ENCODE data around the gene COLEC11. TPM values are rescaled to one million over a fixed set of nuclear protein-coding genes. Genes with fewer than 3 reads are reported as not detected.
"Not testable (repeated sequence)": the region's sequence is repeated elsewhere in the genome, so short reads cannot be mapped to it uniquely, and the experiment has no call there.

The COLEC11 gene
- polyA plus RNA-seq, 3 donors from 2014 or later, result not detected

DNA sequence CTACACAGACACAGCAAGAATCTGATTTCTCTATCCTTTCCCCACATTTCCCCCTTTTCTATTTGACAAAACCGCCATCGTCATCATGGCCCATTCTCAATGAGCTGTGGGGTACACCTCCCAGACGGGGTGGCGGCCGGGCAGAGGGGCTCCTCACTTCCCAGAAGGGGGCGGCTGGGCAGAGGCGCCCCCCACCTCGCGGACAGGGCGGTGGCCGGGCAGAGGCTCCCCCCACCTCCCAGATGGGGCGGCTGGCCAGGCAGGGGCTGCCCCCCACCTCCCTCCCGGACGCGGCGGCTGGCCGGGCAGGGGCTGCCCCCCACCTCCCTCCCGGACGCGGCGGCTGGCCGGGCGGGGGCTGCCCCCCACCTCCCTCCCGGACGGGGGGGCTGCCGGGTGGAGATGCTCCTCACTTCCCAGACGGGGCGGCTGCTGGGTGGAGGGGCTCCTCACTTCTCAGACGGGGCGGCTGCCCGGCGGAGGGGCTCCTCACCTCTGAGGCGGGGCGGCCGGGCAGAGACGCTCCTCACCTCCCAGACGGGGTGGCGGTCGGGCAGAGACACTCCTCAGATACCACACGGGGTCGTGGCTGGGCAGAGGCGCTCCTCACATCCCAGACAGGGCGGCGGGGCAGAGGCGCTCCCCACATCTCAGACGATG, 20.8 kb downstream of the COLEC11 start:
- not testable (repeated sequence) for H3K4me1 Mint-ChIP-seq; H3K27ac Mint-ChIP-seq; H3K4me3 Mint-ChIP-seq; H3K27me3 Mint-ChIP-seq (ENCODE audit: low read depth in 3 of 3); DNase-seq
- peaks cover 0 to 12% (median 0%) of the 10 kb centered on the region in 3 donors for H3K36me3 Mint-ChIP-seq
- peaks cover 0 to 11% (median 4%) of the 10 kb centered on the region in 6 donors for H3K9me3 Mint-ChIP-seq

DNA sequence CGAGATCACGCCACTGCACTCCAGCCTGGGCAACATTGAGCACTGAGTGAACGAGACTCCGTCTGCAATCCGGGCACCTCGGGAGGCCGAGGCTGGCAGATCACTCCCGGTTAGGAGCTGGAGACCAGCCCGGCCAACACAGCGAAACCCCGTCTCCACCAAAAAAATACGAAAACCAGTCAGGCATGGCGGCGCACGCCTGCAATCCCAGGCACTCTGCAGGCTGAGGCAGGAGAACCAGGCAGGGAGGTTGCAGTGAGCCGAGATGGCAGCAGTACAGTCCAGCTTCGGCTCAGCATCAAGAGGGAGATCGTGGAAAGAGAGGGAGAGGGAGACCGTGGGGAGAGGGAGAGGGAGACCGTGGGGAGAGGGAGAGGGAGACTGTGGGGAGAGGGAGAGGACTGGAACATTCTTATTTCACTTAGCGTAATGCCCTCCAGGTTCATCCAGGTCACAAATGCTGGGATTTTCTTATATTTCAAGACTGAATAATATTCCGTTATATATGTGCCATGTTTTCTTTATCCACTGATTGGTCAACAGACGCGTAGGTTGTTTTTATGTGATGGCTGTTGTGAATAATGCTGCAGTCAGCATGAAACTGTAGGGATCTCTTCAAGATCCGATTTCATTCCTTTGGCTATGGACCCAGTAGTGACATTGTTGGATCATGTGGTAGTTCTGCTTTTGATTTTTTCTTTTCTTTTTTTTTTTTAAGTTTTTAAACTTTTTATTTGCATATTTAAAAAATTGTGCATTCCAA, 21.7 kb downstream of the COLEC11 start:
- H3K4me3 Mint-ChIP-seq; DNase-seq; H3K27me3 Mint-ChIP-seq (ENCODE audit: low read depth in 3 of 3); H3K27ac Mint-ChIP-seq; H3K4me1 Mint-ChIP-seq: not testable (repeated sequence)
- H3K36me3 Mint-ChIP-seq, result peaks cover 0 to 12% (median 0%) of the 10 kb centered on the region in 3 donors
- H3K9me3 Mint-ChIP-seq, result peaks cover 0 to 11% (median 4%) of the 10 kb centered on the region in 6 donors

DNA sequence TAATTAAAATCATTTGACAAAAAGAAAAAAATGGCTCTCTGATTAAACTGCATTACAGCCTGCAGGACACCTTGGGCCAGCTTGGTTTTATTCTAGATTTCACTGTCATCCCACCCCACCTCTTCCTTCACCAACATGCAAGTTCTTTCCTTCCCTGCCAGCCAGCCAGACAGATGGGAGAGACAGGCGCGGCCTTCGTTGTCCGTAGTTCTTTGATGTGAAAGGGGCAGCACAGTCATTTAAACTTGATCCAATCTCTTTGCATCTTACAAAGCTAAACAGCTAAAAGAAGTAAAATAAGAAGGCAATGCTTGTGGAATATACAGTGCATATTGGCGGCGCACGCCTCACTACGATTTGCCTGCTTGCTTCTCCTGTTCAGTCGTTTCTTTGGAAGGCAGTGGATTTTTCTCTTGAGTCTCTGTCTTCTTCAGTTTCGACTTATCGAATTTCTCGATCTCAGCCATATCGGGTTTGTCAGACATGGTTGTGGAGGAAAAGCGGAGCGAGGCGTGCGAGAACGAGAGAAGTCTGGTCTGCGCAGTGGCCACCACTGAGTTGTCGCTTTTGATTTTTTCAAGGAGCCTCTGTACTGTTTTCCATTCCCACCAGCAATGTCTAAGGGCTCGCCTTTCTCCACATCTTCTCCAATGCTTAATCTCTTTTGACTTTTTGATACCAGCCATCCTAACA, 22.4 kb downstream of the COLEC11 start:
- H3K4me1 Mint-ChIP-seq, result no peaks in the 10 kb centered on the region
- no peaks in the 10 kb centered on the region for H3K27me3 Mint-ChIP-seq (ENCODE audit: low read depth in 3 of 3)
- H3K4me3 Mint-ChIP-seq, result no peak overlapping the region
- peaks cover 0 to 11% (median 4%) of the 10 kb centered on the region in 6 donors for H3K9me3 Mint-ChIP-seq
- peaks cover 0 to 8% (median 0%) of the 10 kb centered on the region in 3 donors for H3K36me3 Mint-ChIP-seq
- no peak overlapping the region for H3K27ac Mint-ChIP-seq
- no peak for DNase-seq

DNA sequence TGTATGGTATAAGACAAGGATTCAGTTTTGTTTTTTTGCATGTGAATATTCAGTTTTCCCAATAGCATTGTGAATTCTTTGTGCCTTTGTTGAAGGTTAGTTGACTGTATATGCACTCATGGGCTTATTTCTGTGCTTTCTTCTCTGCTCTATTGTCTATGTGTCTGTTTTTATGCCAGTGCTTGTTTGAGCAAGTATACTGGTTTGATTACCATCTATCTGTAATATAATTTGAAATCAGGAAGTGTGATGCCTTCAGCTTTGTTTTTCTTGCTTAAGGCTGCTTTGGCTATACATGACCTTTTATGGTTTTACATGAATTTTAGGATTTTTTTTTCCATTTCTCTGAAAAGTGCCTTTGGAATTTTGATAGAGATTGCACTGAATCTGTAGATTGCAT, 23.5 kb downstream of the COLEC11 start:
- no peak overlapping the region for H3K27ac Mint-ChIP-seq
- peaks cover 0 to 7% (median 0%) of the 10 kb centered on the region in 3 donors for H3K36me3 Mint-ChIP-seq
- no peak overlapping the region for H3K4me3 Mint-ChIP-seq
- peaks cover 0 to 11% (median 4%) of the 10 kb centered on the region in 6 donors for H3K9me3 Mint-ChIP-seq
- H3K4me1 Mint-ChIP-seq, result no peaks in the 10 kb centered on the region
- no peak for DNase-seq
- no peaks in the 10 kb centered on the region for H3K27me3 Mint-ChIP-seq (ENCODE audit: low read depth in 3 of 3)

DNA sequence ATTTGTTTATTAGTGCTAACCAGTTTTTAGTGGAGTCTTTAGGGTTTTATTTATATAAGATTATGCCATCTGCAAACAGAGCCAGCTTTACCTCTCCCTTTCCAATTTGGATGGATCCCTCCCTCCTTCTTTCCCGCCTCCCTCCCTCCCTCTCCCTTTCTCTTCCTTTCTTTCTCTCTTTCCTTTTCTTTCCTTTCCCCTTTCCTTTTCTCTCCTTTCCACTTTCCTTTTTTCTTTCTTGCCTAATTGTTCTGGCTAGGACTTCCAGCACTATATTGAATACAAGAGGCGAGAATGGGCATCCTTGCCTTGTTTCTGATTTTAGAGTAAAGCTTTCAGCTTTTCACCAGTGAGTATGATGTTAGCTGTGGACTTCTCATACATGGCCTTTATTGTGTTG, 24.1 kb downstream of the COLEC11 start:
- H3K27ac Mint-ChIP-seq, result no peak overlapping the region
- H3K36me3 Mint-ChIP-seq, result peaks cover 0 to 7% (median 0%) of the 10 kb centered on the region in 3 donors
- no peak for DNase-seq
- no peaks in the 10 kb centered on the region for H3K4me1 Mint-ChIP-seq
- no peaks in the 10 kb centered on the region for H3K27me3 Mint-ChIP-seq (ENCODE audit: low read depth in 3 of 3)
- peaks cover 0 to 11% (median 3%) of the 10 kb centered on the region in 6 donors for H3K9me3 Mint-ChIP-seq
- no peak overlapping the region for H3K4me3 Mint-ChIP-seq

DNA sequence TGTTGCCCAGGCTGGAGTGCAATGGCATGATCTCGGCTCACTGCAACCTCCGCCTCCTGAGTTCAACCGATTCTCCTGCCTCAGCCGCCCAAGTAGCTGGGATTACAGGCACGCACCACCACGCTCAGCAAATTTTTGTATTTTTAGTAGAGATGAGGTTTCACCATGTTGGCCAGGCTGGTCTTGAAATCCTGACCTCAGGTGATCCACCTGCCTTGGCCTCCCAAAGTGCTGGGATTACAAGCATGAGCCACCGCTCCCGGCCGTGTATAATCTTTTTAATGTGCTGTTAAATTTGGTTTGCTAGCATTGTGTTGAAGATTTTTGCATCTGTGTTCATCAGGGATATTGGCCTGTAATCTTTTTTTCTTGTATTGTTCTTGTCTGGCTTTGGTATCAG, 24.7 kb downstream of the COLEC11 start:
- H3K4me3 Mint-ChIP-seq; DNase-seq; H3K4me1 Mint-ChIP-seq; H3K27me3 Mint-ChIP-seq (ENCODE audit: low read depth in 3 of 3); H3K27ac Mint-ChIP-seq; H3K36me3 Mint-ChIP-seq: not testable (repeated sequence)
- H3K9me3 Mint-ChIP-seq, result peaks cover 0 to 11% (median 3%) of the 10 kb centered on the region in 6 donors

DNA sequence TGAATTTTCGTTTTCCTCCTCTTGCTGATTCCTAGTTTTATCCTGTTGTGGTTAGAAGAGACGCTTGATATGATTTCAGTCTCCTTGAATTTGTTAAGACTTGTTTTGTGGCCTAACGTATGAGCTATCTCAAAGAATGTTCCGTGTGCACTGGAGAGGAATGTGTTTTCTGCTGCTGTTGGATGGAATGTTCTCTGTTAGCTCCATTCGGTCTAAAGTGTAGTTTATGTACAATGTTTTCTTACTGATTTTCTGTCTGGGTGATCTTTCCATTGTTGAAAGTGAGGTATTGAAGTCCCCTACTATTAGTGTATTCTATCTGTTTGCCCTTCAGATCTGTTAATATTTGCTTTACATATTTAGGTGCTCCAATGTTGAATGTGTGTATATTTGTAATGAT, 25.9 kb downstream of the COLEC11 start:
- H3K4me3 Mint-ChIP-seq, result no peak overlapping the region
- H3K27ac Mint-ChIP-seq, result no peak overlapping the region
- DNase-seq, result no peak
- H3K27me3 Mint-ChIP-seq (ENCODE audit: low read depth in 3 of 3), result no peaks in the 10 kb centered on the region
- no peaks in the 10 kb centered on the region for H3K4me1 Mint-ChIP-seq
- peaks cover 0 to 4% (median 0%) of the 10 kb centered on the region in 3 donors for H3K36me3 Mint-ChIP-seq
- H3K9me3 Mint-ChIP-seq, result peaks cover 0 to 8% (median 2%) of the 10 kb centered on the region in 6 donors

DNA sequence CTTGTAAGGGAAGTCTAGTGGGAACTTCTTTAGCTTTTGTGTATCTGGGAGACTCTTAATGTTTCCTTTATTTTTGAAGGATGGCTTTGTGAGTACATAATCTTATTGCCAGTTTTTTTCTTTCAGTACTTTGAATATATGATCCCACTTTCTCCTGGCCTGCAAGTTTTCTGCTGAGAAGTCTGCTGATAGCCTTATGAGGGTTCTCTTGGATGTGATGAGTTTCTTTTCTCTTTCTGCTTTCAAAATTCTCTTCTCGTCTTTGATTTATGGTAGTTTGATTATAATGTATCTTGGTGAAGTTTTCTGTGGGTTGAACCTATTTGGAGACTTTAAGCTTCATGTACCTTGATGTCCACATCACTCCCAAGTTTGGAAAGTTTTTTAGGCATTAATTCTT, 28.1 kb downstream of the COLEC11 start:
- Mint-ChIP-seq H3K27me3 (ENCODE audit: low read depth in 3 of 3) (peaks cover 0 to 2% (median 0%) of the 10 kb centered on the region in 3 donors), H3K36me3 (no peaks in the 10 kb centered on the region), H3K27ac (no peak overlapping the region), H3K9me3 (peaks cover 0 to 2% (median 0%) of the 10 kb centered on the region in 6 donors), H3K4me3 (no peak overlapping the region), H3K4me1 (no peaks in the 10 kb centered on the region)
- DNase-seq, result no peak

DNA sequence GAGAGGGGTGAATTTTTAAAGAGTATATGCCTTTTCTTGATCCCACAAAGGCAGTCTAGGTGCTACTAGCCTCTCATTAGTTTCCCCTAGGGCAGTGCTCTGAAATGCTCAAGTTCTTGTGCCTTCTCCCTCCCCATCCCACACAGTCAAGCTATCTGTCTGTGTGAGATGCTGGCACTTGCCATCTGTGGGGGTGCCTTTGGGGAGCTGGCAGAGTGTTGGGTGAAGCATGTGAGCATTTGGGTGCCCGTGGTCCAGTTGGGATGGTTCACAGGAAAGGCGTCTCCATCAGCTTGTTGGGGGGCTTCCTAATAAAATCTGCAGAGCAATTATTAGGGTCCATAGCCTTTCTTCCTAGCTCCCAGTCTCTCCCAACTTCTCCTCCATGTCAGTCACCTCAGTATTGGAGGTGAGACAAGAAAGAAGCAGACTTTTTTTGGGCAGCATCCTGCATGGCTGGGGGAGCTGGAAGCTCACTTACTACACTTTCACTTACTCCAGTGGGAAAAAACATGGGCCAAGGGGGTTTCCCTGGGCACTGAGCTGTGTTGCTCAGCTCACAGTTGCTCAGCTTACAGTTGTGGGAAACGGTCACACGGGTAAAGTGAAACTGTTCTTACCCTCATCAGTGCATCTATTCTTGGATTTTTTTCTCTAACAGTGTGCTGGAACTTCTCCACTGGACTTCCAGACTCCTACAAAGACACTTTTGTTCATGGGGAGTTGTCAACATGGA, 29.3 kb downstream of the COLEC11 start:
- Mint-ChIP-seq H3K9me3 (peaks cover 0 to 2% (median 0%) of the 10 kb centered on the region in 6 donors), H3K27me3 (ENCODE audit: low read depth in 3 of 3) (peaks cover 0 to 2% (median 0%) of the 10 kb centered on the region in 3 donors), H3K36me3 (no peaks in the 10 kb centered on the region), H3K27ac (no peak overlapping the region), H3K4me3 (no peak overlapping the region), H3K4me1 (no peaks in the 10 kb centered on the region)
- no peak for DNase-seq

DNA sequence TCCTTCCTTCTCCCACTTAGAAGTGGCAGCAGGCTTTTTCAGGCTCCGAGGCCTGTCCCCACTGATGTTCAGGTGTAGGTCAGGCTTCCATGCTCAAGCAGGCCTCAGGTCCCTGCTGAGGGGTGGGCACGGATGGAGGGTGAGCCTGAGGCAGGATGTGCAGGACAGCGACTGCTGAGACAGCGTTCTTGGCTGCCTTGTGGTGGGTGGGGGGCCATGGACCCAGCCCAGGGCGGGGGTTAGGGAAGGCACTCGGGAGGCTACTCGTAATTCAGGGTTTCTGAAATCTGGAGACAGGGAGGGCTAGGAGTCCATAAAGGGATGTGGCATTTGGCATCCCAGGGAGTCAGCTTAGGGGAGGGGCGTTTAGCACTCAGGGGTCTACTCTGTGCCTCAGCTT, 30.3 kb downstream of the COLEC11 start:
- peaks cover 0 to 2% (median 0%) of the 10 kb centered on the region in 6 donors for H3K9me3 Mint-ChIP-seq
- H3K27ac Mint-ChIP-seq, result no peak overlapping the region
- DNase-seq, result no peak
- peaks cover 0 to 2% (median 0%) of the 10 kb centered on the region in 3 donors for H3K27me3 Mint-ChIP-seq (ENCODE audit: low read depth in 3 of 3)
- H3K4me3 Mint-ChIP-seq, result no peak overlapping the region
- H3K4me1 Mint-ChIP-seq, result no peaks in the 10 kb centered on the region
- H3K36me3 Mint-ChIP-seq, result no peaks in the 10 kb centered on the region

DNA sequence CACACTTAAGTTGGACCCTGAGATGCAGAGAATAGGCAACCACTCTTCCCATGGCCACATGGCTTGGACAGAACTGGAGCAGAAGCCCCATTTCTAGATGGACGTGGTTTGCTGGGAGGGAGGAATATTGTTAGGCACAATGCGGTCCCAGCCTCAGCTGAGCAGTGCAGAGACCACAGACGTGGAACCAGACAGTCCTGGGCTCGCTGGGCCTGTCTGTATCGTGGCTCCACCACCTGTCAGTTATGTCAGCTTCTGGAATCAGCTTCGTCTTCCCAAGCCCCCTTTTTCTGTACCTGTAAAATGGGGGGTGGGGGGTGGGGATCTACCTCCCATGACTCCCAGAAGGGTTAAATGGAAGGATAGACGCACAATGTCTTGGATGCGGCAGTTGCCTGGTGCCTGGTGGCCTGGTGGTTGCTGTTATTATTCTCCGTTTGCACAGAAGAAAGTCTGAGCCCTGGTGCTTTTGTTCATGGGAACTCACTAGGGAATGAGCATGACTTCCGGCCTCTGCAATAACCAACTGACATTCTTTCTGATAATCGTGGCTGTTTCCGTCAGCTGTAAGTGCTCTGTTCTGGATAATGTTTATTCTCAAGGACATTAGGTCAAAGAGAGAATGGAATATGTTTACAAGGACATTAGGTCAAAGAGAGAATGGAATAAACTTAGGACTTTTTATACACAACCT, 31.4 kb downstream of the COLEC11 start:
- Mint-ChIP-seq H3K9me3 (peaks cover 0 to 2% (median 0%) of the 10 kb centered on the region in 6 donors), H3K4me3 (no peak overlapping the region), H3K4me1 (no peaks in the 10 kb centered on the region), H3K27ac (peak overlapping the region in 1 of 6 donors; percentile 25), H3K27me3 (ENCODE audit: low read depth in 3 of 3) (peaks cover 0 to 2% (median 0%) of the 10 kb centered on the region in 3 donors), H3K36me3 (no peaks in the 10 kb centered on the region)
- DNase-seq, result no peak

DNA sequence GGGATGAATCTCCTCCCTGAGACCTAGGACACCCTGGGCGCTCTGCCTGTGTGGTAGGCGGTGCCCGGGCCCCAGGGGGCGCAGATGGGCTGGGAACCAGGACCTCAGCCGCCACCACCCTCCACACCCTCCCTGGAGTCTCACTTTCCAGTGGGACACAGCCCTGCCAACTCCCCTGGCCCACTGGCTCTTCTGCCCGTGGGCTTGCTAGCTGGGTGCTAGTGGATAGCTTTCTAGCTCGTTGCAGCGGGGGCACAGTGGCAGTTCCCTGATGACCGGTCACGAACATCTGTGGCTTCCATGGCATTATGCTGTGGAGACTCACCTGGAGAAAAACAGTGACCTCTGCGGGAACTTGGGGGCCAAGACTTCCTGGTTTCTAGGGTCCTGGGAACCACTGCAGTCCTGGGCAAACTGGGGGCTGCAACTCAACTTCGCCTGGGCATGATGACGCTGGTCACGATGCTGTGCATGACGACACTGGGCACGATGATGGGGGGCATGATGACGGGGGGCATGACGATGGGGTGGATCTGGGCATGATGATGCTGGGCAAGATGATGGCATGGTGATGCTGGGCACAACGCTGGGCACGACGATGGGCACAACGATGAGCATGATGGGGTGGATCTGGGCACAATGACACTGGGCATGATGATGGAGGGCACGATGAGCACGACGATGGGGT, 32.0 kb downstream of the COLEC11 start:
- Mint-ChIP-seq H3K36me3 (no peaks in the 10 kb centered on the region), H3K4me1 (no peaks in the 10 kb centered on the region), H3K27ac (no peak overlapping the region), H3K4me3 (no peak overlapping the region), H3K9me3 (peaks cover 0 to 2% (median 0%) of the 10 kb centered on the region in 6 donors), H3K27me3 (ENCODE audit: low read depth in 3 of 3) (peaks cover 0 to 2% (median 0%) of the 10 kb centered on the region in 3 donors)
- no peak for DNase-seq
